Gastroesophageal sphincter (tissue), 3 donors: Measurements from ENCODE around the gene FZR1.

Experiments
- CTCF ChIP-seq, 4 experiments: fragments of 200-600 bp in 2 of 4; fragments of 450-650 bp in 2 of 4; sonication (generic) in 1 of 4; IDR thresholded peaks; one replicate each; pipeline ENCODE4 v1.5.1; 2017 to 2019; ENCODE audit warnings: antibody characterized with exemption in 4 of 4, mild to moderate bottlenecking in 2 of 4, moderate library complexity in 2 of 4
- POLR2A ChIP-seq, 2 donors: fragments of 450-650 bp; IDR thresholded peaks; one replicate each; pipeline ENCODE4 v1.6.1; 2017; ENCODE audit warnings: antibody characterized with exemption in 2 of 2, mild to moderate bottlenecking in 2 of 2, moderate library complexity in 1 of 2
- POLR2AphosphoS5 ChIP-seq: sonication (generic); formaldehyde crosslinking; IDR thresholded peaks from one replicate; pipeline ENCODE4 v1.6.1; 2017; ENCODE audit warnings: antibody characterized with exemption

- no peak for TF ChIP-seq POLR2AphosphoS5
- no peak for TF ChIP-seq POLR2A (IDR thresholded peaks at IDR 0.05)
- no peak for TF ChIP-seq CTCF (IDR thresholded peaks at IDR 0.05)
Observed at GRCh38 chr19:3555653-3556422, 49.7 kb downstream of the FZR1 start.
